ENCODE measurements around the gene GPR50. TPM values are rescaled to one million over a fixed set of nuclear protein-coding genes. Genes with fewer than 3 reads are reported as not detected.

GPR50 gene
- total and polyA plus RNA-seq, 2 of the 4 experiments (the other 2 are of a cell fraction) = not detected

GRCh38 chrX:151180400-151180799, 4.0 kb downstream of the GPR50 start:
- 92% methylated on average over 16 of the region's 18 CpGs; no CpG with 5 or more reads in 1 of the 2 experiments for WGBS, 2 experiments (ENCODE audit: extremely low coverage in 2 of 2, insufficient read length in 1 of 2)
- no peak overlapping the region for H2BK120ac ChIP-seq (ENCODE audit: low read depth, low read length)
- H4K20me1 ChIP-seq (ENCODE audit: insufficient read depth, low read length) = no peaks in the 10 kb centered on the region
- DNase-seq (no peak), ATAC-seq (ENCODE audit: low read depth) (no peak)
- H3K4me3 ChIP-seq (ENCODE audit: insufficient read depth, low read depth, low read length) = no peak overlapping the region
- ChIA-PET CTCF (no interaction called here), POLR2A (ENCODE audit: unreplicated experiment) (no interaction called here)
- no peak overlapping the region for H4K5ac ChIP-seq (ENCODE audit: low read depth, low read length)
- H4K91ac ChIP-seq (ENCODE audit: insufficient read depth, low read depth, low read length) = no peak overlapping the region
- H3K23ac ChIP-seq (ENCODE audit: low read depth, low read length) = no peak overlapping the region
- no peak overlapping the region for H2AK9ac ChIP-seq (replicated peaks; ENCODE audit: low read depth, low read length, poor library complexity)
- H3K18ac ChIP-seq (ENCODE audit: low read depth, low read length) = no peak overlapping the region
- no peak overlapping the region for H2BK20ac ChIP-seq (ENCODE audit: low read depth, low read length)
- no peak overlapping the region for H3K56ac ChIP-seq (ENCODE audit: extremely low read depth, insufficient read depth, low read length)
- H3K9me3 ChIP-seq (ENCODE audit: control insufficient read depth, insufficient read depth, low read length) = peaks cover 17% of the 10 kb centered on the region; the same call in 1 of the 2 replicates
- H3K4me2 ChIP-seq (ENCODE audit: low read depth, low read length) = no peak overlapping the region
- H3K9ac ChIP-seq (ENCODE audit: low read depth, low read length) = no peak overlapping the region
- no peak overlapping the region for H2BK5ac ChIP-seq (ENCODE audit: low read depth, low read length, poor library complexity, severe bottlenecking)
- H3K4me1 ChIP-seq (ENCODE audit: control insufficient read depth, insufficient read depth, low read length) = no peaks in the 10 kb centered on the region
- H2AFZ ChIP-seq (replicated peaks; ENCODE audit: low read length, poor library complexity) = no peak overlapping the region
- H3K36me3 ChIP-seq (ENCODE audit: control insufficient read depth, insufficient read depth, low read length) = no peaks in the 10 kb centered on the region
- H3K4ac ChIP-seq (ENCODE audit: low read depth, low read length) = no peak overlapping the region
- dilution Hi-C loops (cut with HindIII; ENCODE audit: low sequenced_read_pairs, unreplicated experiment) = no loop called here
- H4K8ac ChIP-seq (ENCODE audit: low read depth in 2 of 2, low read length in 2 of 2) = no peak overlapping the region
- no peaks in the 10 kb centered on the region for H3K79me1 ChIP-seq (ENCODE audit: low read depth in 1 of 2, low read length in 2 of 2)
- H3K14ac ChIP-seq (replicated peaks; ENCODE audit: low read depth, low read length) = no peak overlapping the region
- H3K27me3 ChIP-seq (ENCODE audit: control insufficient read depth, insufficient read depth, low read length) = peaks cover 2% of the 10 kb centered on the region
- TF ChIP-seq ELK1 (IDR thresholded peaks at IDR 0.05; ENCODE audit: borderline replicate concordance, low read depth, low read length) (no peak), RCOR1 (IDR thresholded peaks at IDR 0.05; ENCODE audit: insufficient replicate concordance, low read length) (no peak), CTCF (conservative IDR thresholded peaks at IDR 0.05; ENCODE audit: low read depth, low read length) (no peak)
- H2BK15ac ChIP-seq (ENCODE audit: low read depth, low read length) = no peak overlapping the region
- no TSS peak for BruUV-seq (replicated peaks)
- no peaks in the 10 kb centered on the region for H3K9me1 ChIP-seq (ENCODE audit: insufficient read depth, low read length)
- intact Hi-C loops (cut with micrococcal nuclease) = no loop called here
- in situ Hi-C loops (cut with MboI; ENCODE audit: low sequenced_read_pairs) = no loop called here
- H3K27ac ChIP-seq (ENCODE audit: insufficient read depth, low read length) = no peak overlapping the region
- H2AK5ac ChIP-seq (ENCODE audit: low read depth, low read length) = no peak overlapping the region

Data from IMR-90 (cell line).